SH-SY5Y (cell line): ENCODE results near the gene ATF6.

Source experiments
- GATA2 ChIP-seq: IDR thresholded peaks from 2 replicates; pipeline ENCODE4 v1.6.1; 2011; ENCODE audit warnings: mild to moderate bottlenecking, low read depth, low read length
- GATA3 ChIP-seq: IDR thresholded peaks from 2 replicates; pipeline ENCODE4 v1.6.1; 2011; ENCODE audit warnings: low read depth, mild to moderate bottlenecking, low read length, moderate library complexity

Gene ATF6

GRCh38 chr1:161908264-161908663 is 142.1 kb downstream of the ATF6 start:
- TF ChIP-seq GATA3 (no peak), GATA2 (no peak)

GRCh38 chr1:161910604-161911003 is 144.5 kb downstream of the ATF6 start:
- TF ChIP-seq GATA2 = no peak
- no peak for TF ChIP-seq GATA3

GRCh38 chr1:161913482-161914140 is 147.5 kb downstream of the ATF6 start:
- TF ChIP-seq GATA2 (no peak), GATA3 (no peak)

- no peak for TF ChIP-seq GATA3
Observed at GRCh38 chr1:161914595-161914994, 148.5 kb downstream of the ATF6 start.

- TF ChIP-seq GATA3 = no peak
- TF ChIP-seq GATA2 = no peak
Observed at GRCh38 chr1:161915051-161915503, 149.0 kb downstream of the ATF6 start.

- TF ChIP-seq GATA3 = no peak
Observed at GRCh38 chr1:161915978-161916377, 149.9 kb downstream of the ATF6 start.

- TF ChIP-seq GATA3 (no peak), GATA2 (no peak)
Observed at GRCh38 chr1:161919229-161919628, 153.1 kb downstream of the ATF6 start.

GRCh38 chr1:161921491-161921890 is 155.4 kb downstream of the ATF6 start:
- TF ChIP-seq GATA3 = no peak

- TF ChIP-seq GATA3 (no peak), GATA2 (no peak)
Observed at GRCh38 chr1:161921990-161922389, 155.9 kb downstream of the ATF6 start.

GRCh38 chr1:161928056-161928455 is 161.9 kb downstream of the ATF6 start:
- TF ChIP-seq GATA3 (no peak), GATA2 (no peak)

- TF ChIP-seq GATA3 (no peak), GATA2 (no peak)
Observed at GRCh38 chr1:161929137-161929536, 163.0 kb downstream of the ATF6 start.

GRCh38 chr1:161930064-161930463 is 163.9 kb downstream of the ATF6 start:
- no peak for TF ChIP-seq GATA2
- no peak for TF ChIP-seq GATA3

GRCh38 chr1:161932668-161933067 is 166.5 kb downstream of the ATF6 start:
- TF ChIP-seq GATA2 (no peak), GATA3 (no peak)

- TF ChIP-seq GATA2 (no peak), GATA3 (no peak)
Observed at GRCh38 chr1:161933592-161934588, 167.8 kb downstream of the ATF6 start.

- TF ChIP-seq GATA3 = no peak
- TF ChIP-seq GATA2 = no peak
Observed at GRCh38 chr1:161935264-161935663, 169.1 kb downstream of the ATF6 start.

- TF ChIP-seq GATA3 = no peak
- TF ChIP-seq GATA2 = no peak
Observed at GRCh38 chr1:161936786-161937185, 170.7 kb downstream of the ATF6 start.
